Kidney (tissue), 14 donors: ENCODE data around the gene OR51D1. TPM values are rescaled to one million over a fixed set of nuclear protein-coding genes. Genes with fewer than 3 reads are reported as not detected.

Experiments
- DNase-seq, 5 donors: peaks; one replicate each; pipeline ENCODE4 v3.0.0-alpha.2; 2013 to 2020
- FAIRE-seq: peaks from 2 replicates; lab custom pipeline; 2012; peaks lifted over from hg19 to GRCh38; lab: Jason Lieb, UNC
- H3K27ac ChIP-seq, 2 donors: one replicate each; pipeline ENCODE4 v1.7.0; 2013; ENCODE audit warnings: low read depth in 2 of 2, low read length in 2 of 2, inconsistent platforms in 1 of 2
- H3K27me3 ChIP-seq: one replicate; pipeline ENCODE4 v1.7.1; 2013; ENCODE audit warnings: low read length, inconsistent platforms; ENCODE audit not compliant: control insufficient read depth, insufficient read depth
- H3K36me3 ChIP-seq, 3 donors: one replicate each; pipeline versions ENCODE4 v1.7.0 to v1.7.1; 2013; ENCODE audit warnings: low read length in 3 of 3, control low read depth in 1 of 3, inconsistent platforms in 1 of 3; ENCODE audit not compliant: insufficient read depth in 3 of 3, control insufficient read depth in 2 of 3
- H3K4me1 ChIP-seq, 3 donors: one replicate each; pipeline versions ENCODE4 v1.7.0 to v1.7.1; 2013; ENCODE audit warnings: low read length in 3 of 3, inconsistent platforms in 1 of 3, low read depth in 1 of 3; ENCODE audit not compliant: control insufficient read depth in 2 of 3, insufficient read depth in 2 of 3
- H3K4me3 ChIP-seq, 3 donors: one replicate each; pipeline versions ENCODE4 v1.7.0 to v1.8.1; 2013; ENCODE audit warnings: low read length in 3 of 3, control low read depth in 1 of 3, inconsistent platforms in 1 of 3
- H3K9ac ChIP-seq, 3 donors: one replicate each; pipeline versions ENCODE4 v1.7.0 to v1.7.1; 2013; ENCODE audit warnings: low read length in 3 of 3, control low read depth in 1 of 3, inconsistent platforms in 1 of 3
- H3K9me3 ChIP-seq, 3 donors: one replicate each; pipeline versions ENCODE4 v1.7.0 to v1.7.1; 2013; ENCODE audit warnings: low read length in 3 of 3, control low read depth in 1 of 3, inconsistent platforms in 1 of 3; ENCODE audit not compliant: control insufficient read depth in 2 of 3, insufficient read depth in 1 of 3
- intact Hi-C: fragments of 100-400 bp; cut with DNase I; formaldehyde crosslinking; loops from one replicate; pipeline ENCODE4 v1.11.1; 2022
- polyA plus RNA-seq: library from polyadenylated mRNA; stranded (reverse); fragments of 350-450 nt; fragmentation: Illumina TruSeq; extraction: RNeasy Lipid Tissue Mini Kit (QIAGEN cat#74804); gene quantifications from one replicate; pipeline ENCODE4 v1.2.3, GENCODE V29; 2014; ENCODE audit warnings: low read depth, low replicate concordance; ENCODE audit not compliant: insufficient read depth
- total RNA-seq: library from RNA; stranded (reverse); fragmentation: NEBNext Ultra II Directional; extraction: Animal tissue kit (Norgen Biotek cat#: 25700); gene quantifications from one replicate; pipeline ENCODE4 v1.2.1, GENCODE V29; 2021
- TF ChIP-seq, protein P1 (sequence below): IDR thresholded peaks from 3 replicates; pipeline ENCODE4 v1.5.1; 2012; ENCODE audit warnings: mild to moderate bottlenecking, moderate library complexity, borderline replicate concordance; ENCODE audit not compliant: insufficient read depth; ENCODE audit errors: extremely low read depth
- donor health status: control.
- donor health status: control.
- donor health status: control.
- donor health status: control.
- donor health status: control.
- donor health status: DM: yes; HTN: yes; CAD: no.
- donor health status: Normal renal cell carcinoma (clear cell type).

The OR51D1 gene
- total and polyA plus RNA-seq, 2 donors from 2014 or later, result not detected

DNA sequence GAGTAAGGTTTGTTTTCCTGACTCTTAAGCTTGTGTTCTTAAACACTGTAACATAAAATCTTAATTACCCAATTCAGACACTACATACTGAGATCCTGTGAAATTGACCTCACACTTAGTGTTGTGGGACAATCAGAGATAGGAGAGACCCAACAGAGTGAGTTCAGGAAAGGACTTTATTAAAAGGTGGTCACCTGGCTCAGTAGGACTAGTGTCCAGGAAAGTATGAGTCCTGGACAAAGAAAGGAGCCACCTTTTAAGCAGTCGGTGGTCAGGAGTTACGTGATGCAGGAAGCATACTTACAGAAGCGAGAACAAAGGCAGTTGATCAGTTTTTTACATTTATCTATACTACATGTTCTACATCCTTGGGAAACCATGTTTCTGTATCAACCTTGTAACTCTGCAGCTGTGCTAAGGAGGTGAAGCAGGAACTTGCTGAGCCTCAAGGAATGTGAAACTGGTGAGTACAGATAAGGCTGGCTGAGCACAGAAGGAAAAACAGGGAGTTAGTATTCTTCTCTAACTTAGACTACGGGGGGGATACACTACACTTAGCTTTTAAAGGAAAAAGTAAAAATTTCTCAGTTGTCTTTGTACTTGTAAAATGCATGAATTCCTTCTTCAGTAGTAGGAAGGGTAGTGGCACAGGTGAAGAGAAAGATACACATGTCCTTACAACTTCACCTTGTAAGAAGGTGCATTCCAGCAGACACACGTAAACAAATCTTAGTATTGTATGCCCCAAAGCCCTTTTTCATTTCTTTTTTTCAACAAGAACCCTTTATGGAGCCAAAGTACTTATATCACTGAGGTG is 21.6 kb downstream of the OR51D1 start:
- H3K4me1 ChIP-seq, result no peaks in the 10 kb centered on the region
- TF ChIP-seq, protein P1, sequence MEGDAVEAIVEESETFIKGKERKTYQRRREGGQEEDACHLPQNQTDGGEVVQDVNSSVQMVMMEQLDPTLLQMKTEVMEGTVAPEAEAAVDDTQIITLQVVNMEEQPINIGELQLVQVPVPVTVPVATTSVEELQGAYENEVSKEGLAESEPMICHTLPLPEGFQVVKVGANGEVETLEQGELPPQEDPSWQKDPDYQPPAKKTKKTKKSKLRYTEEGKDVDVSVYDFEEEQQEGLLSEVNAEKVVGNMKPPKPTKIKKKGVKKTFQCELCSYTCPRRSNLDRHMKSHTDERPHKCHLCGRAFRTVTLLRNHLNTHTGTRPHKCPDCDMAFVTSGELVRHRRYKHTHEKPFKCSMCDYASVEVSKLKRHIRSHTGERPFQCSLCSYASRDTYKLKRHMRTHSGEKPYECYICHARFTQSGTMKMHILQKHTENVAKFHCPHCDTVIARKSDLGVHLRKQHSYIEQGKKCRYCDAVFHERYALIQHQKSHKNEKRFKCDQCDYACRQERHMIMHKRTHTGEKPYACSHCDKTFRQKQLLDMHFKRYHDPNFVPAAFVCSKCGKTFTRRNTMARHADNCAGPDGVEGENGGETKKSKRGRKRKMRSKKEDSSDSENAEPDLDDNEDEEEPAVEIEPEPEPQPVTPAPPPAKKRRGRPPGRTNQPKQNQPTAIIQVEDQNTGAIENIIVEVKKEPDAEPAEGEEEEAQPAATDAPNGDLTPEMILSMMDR, result no peak
- DNase-seq, result peak in 2 of 5 donors; percentile 77 to 78
- H3K4me3 ChIP-seq, result no peak overlapping the region
- no peaks in the 10 kb centered on the region for H3K27me3 ChIP-seq
- H3K9ac ChIP-seq, result no peak overlapping the region
- intact Hi-C loops, result no loop called here
- no peak overlapping the region for H3K27ac ChIP-seq
- FAIRE-seq, result no peak
- H3K9me3 ChIP-seq, result no peaks in the 10 kb centered on the region
- H3K36me3 ChIP-seq, result no peaks in the 10 kb centered on the region

DNA sequence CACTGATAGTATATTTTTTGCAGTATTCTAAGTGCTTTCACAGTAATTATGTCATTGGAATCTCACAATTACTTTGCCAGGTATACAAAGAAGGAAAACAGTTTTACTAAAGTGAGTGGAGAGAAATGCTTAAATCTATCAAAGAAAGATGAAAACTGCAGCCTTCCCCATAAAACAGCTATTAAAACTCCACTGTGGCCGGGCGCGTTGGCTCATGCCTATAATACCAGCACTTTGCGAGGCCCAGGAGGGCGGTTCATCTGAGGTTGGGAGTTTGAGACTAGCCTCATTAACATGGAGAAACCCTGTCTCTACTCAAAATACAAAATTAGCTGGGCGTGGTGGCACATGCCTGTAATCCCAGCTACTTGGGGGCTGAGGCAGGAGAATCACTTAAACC is 25.6 kb downstream of the OR51D1 start:
- no peak for FAIRE-seq
- TF ChIP-seq, protein P1, result no peak
- no peaks in the 10 kb centered on the region for H3K4me1 ChIP-seq
- intact Hi-C loops, result no loop called here
- no peak for DNase-seq
- H3K9ac ChIP-seq, result no peak overlapping the region
- no peaks in the 10 kb centered on the region for H3K36me3 ChIP-seq
- no peak overlapping the region for H3K4me3 ChIP-seq
- no peaks in the 10 kb centered on the region for H3K9me3 ChIP-seq
- H3K27me3 ChIP-seq, result no peaks in the 10 kb centered on the region
- H3K27ac ChIP-seq, result no peak overlapping the region

DNA sequence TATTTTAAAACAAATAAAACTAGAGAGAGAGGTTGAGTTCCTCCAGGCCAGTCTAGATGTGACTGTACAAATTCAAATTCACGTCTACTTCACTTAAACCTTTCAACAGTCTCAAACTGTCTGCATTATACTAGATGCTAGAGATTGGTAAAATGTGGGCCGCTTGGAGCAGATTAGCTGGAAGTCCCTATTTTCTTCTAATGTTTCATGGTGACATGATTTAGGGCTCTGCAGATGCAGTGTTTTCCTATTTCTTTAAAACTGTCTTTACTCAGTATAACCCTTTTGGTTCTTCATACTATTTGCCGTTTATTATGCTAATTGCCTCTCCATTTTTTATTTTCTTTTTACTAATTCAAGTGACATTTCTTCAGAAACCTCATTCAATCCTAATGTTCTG is 26.9 kb downstream of the OR51D1 start:
- Histone ChIP-seq H3K27ac (no peak overlapping the region), H3K4me3 (no peak overlapping the region), H3K36me3 (no peaks in the 10 kb centered on the region), H3K27me3 (no peaks in the 10 kb centered on the region), H3K4me1 (no peaks in the 10 kb centered on the region), H3K9ac (no peak overlapping the region), H3K9me3 (no peaks in the 10 kb centered on the region)
- intact Hi-C loops, result no loop called here
- FAIRE-seq (no peak), DNase-seq (no peak)
- TF ChIP-seq, protein P1, result no peak
